Loucy (cell line): ENCODE results near the gene SYNDIG1.

Source experiments
- EZH2phosphoT487 ChIP-seq: fragments of 200-600 bp; IDR thresholded peaks from 2 replicates; pipeline ENCODE4 v1.6.1; 2018; ENCODE audit warnings: antibody characterized with exemption, mild to moderate bottlenecking, moderate library complexity, borderline replicate concordance
- TF ChIP-seq, protein P1 (sequence below): fragments of 200-600 bp; sonication (generic); conservative IDR thresholded peaks from 2 replicates; pipeline ENCODE4 v1.5.1; 2014; ENCODE audit warnings: mild to moderate bottlenecking, antibody characterized with exemption, low read length

GRCh38 chr20:24477831-24478547 lies 8.6 kb downstream of the SYNDIG1 start:
- TF ChIP-seq, protein P1, sequence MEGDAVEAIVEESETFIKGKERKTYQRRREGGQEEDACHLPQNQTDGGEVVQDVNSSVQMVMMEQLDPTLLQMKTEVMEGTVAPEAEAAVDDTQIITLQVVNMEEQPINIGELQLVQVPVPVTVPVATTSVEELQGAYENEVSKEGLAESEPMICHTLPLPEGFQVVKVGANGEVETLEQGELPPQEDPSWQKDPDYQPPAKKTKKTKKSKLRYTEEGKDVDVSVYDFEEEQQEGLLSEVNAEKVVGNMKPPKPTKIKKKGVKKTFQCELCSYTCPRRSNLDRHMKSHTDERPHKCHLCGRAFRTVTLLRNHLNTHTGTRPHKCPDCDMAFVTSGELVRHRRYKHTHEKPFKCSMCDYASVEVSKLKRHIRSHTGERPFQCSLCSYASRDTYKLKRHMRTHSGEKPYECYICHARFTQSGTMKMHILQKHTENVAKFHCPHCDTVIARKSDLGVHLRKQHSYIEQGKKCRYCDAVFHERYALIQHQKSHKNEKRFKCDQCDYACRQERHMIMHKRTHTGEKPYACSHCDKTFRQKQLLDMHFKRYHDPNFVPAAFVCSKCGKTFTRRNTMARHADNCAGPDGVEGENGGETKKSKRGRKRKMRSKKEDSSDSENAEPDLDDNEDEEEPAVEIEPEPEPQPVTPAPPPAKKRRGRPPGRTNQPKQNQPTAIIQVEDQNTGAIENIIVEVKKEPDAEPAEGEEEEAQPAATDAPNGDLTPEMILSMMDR: no peak
- no peak for TF ChIP-seq EZH2phosphoT487
